B cell (primary cell): ENCODE data around the gene CSF1R. TPM values are rescaled to one million over a fixed set of nuclear protein-coding genes. Genes with fewer than 3 reads are reported as not detected.
A peak's percentile ranks its signal among the peaks of the same experiment; 100 is the strongest.
"Not testable (repeated sequence)": the region's sequence is repeated elsewhere in the genome, so short reads cannot be mapped to it uniquely, and the experiment has no call there.

Experiments used
- ATAC-seq: fragments of 200-7000 bp; cut with Tn5 transposase; one replicate; pipeline ENCODE4 v1.10.0; 2021; ENCODE audit warnings: low read depth, mild to moderate bottlenecking, moderate number of reproducible peaks, moderate library complexity
- CTCF ChIA-PET: fragments of 350-600 bp; sonication (Branson Sonifier 250); formaldehyde crosslinking; loops from one replicate; lab custom pipeline; 2021; ENCODE audit warnings: antibody characterized with exemption, inconsistent platforms; lab: Charles Lee
- POLR2A ChIA-PET: fragments of 350-600 bp; sonication (Branson Sonifier 250); formaldehyde crosslinking; loops from one replicate; lab custom pipeline; 2021; ENCODE audit warnings: antibody characterized with exemption; lab: Charles Lee
- DNase-seq: peaks from one replicate; pipeline ENCODE4 v3.0.0; 2013
- H2AFZ ChIP-seq: 2 replicates; pipeline ENCODE4 v1.6.1; 2012; ENCODE audit warnings: mild to moderate bottlenecking, low read depth, low read length; ENCODE audit not compliant: insufficient read depth, poor library complexity, severe bottlenecking
- H3K27ac ChIP-seq, 2 donors: 1 replicate in 1 of 2; 2 replicates in 1 of 2; pipeline ENCODE4 v1.5.1; 2012 to 2013; ENCODE audit warnings: low read length in 2 of 2, mild to moderate bottlenecking in 2 of 2, moderate library complexity in 1 of 2
- H3K27me3 ChIP-seq, 4 experiments: fragments of 200-600 bp in 1 of 4; sonication (generic) in 1 of 4; replicated peaks in 1 of 4; 1 replicate in 2 of 4; 2 replicates in 2 of 4; pipeline versions ENCODE4 v1.6.1 to v1.7.0; 2013 to 2016; ENCODE audit warnings: low read length in 3 of 4, mild to moderate bottlenecking in 2 of 4, mixed read lengths in 1 of 4, moderate library complexity in 1 of 4; ENCODE audit not compliant: insufficient read depth in 4 of 4, control insufficient read depth in 3 of 4; ENCODE audit errors: control extremely low read depth in 1 of 4
- H3K36me3 ChIP-seq, 2 experiments: replicated peaks in 1 of 2; 1 replicate in 1 of 2; 2 replicates in 1 of 2; pipeline versions ENCODE4 v1.6.1 to v1.7.1; 2013; ENCODE audit warnings: low read length in 1 of 2; ENCODE audit not compliant: insufficient read depth in 2 of 2, control insufficient read depth in 1 of 2; ENCODE audit errors: control extremely low read depth in 1 of 2, extremely low read depth in 1 of 2
- H3K4me1 ChIP-seq, 2 donors: fragments of 200-600 bp in 1 of 2; sonication (generic) in 1 of 2; 1 replicate in 1 of 2; 2 replicates in 1 of 2; pipeline versions ENCODE4 v1.5.1 to v1.6.1; 2013 to 2017; ENCODE audit warnings: low read length in 2 of 2; ENCODE audit not compliant: control insufficient read depth in 2 of 2, insufficient read depth in 2 of 2
- H3K4me2 ChIP-seq: replicated peaks from 2 replicates; pipeline ENCODE3; 2012; ENCODE audit warnings: mild to moderate bottlenecking, low read depth, low read length; ENCODE audit not compliant: poor library complexity, severe bottlenecking
- H3K4me3 ChIP-seq, 5 experiments: fragments of 200-600 bp in 1 of 5; sonication (generic) in 1 of 5; 1 replicate in 3 of 5; 2 replicates in 2 of 5; pipeline versions ENCODE4 v1.5.1 to v1.7.0; 2011 to 2016; ENCODE audit warnings: low read length in 4 of 5, mild to moderate bottlenecking in 4 of 5, low read depth in 2 of 5, control low read depth in 1 of 5, moderate library complexity in 1 of 5; ENCODE audit not compliant: insufficient read depth in 1 of 5; ENCODE audit errors: control extremely low read depth in 1 of 5, extremely low read depth in 1 of 5
- H3K79me2 ChIP-seq: fragments of 200-600 bp; sonication (generic); one replicate; pipeline ENCODE4 v1.6.0; 2016; ENCODE audit warnings: low read length; ENCODE audit not compliant: control insufficient read depth, insufficient read depth
- H3K9ac ChIP-seq: fragments of 200-600 bp; sonication (generic); 2 replicates; pipeline ENCODE4 v1.6.1; 2017; ENCODE audit warnings: mild to moderate bottlenecking, low read length, moderate library complexity
- H3K9me3 ChIP-seq, 3 donors: one replicate each; pipeline versions ENCODE4 v1.6.1 to v1.7.1; 2013; ENCODE audit warnings: low read length in 2 of 3; ENCODE audit not compliant: control insufficient read depth in 2 of 3, insufficient read depth in 1 of 3; ENCODE audit errors: control extremely low read depth in 1 of 3
- H4K20me1 ChIP-seq: 2 replicates; pipeline ENCODE4 v1.6.0; 2012; ENCODE audit warnings: mild to moderate bottlenecking, low read length; ENCODE audit not compliant: insufficient read depth, control insufficient read depth, poor library complexity, severe bottlenecking
- H3K27ac Mint-ChIP-seq: one replicate; pipeline ENCODE4 v1.8.0; 2021; ENCODE audit warnings: mixed read lengths
- H3K27me3 Mint-ChIP-seq: one replicate; pipeline ENCODE4 v1.8.0; 2021; ENCODE audit warnings: mixed read lengths
- H3K4me1 Mint-ChIP-seq: one replicate; pipeline ENCODE4 v1.8.0; 2021; ENCODE audit warnings: mixed read lengths
- H3K4me3 Mint-ChIP-seq: one replicate; pipeline ENCODE4 v1.8.0; 2021; ENCODE audit warnings: mixed read lengths
- H3K9me3 Mint-ChIP-seq: one replicate; pipeline ENCODE4 v1.8.0; 2022; ENCODE audit warnings: mixed read lengths; ENCODE audit not compliant: insufficient read depth
- EZH2 ChIP-seq: IDR thresholded peaks from 2 replicates; pipeline ENCODE4 v1.6.1; 2012; ENCODE audit warnings: borderline replicate concordance, low read depth, mild to moderate bottlenecking, moderate library complexity, low read length; ENCODE audit not compliant: insufficient read depth, poor library complexity, severe bottlenecking
- WGBS: methylation state at CpG from one replicate; pipeline ENCODE4 v1.1.5; 2013; ENCODE audit warnings: missing lambda C conversion rate; ENCODE audit not compliant: insufficient coverage; 5-methylcytosine and 5-hydroxymethylcytosine counted together
- intact Hi-C: fragments of 100-400 bp; cut with micrococcal nuclease; formaldehyde crosslinking; loops from one replicate; pipeline ENCODE4 v1.10.0; 2022
- polyA plus RNA-seq: library from polyadenylated mRNA; depleted of rRNA; stranded (reverse); fragments of >200 nt; gene quantifications from 2 replicates; pipeline ENCODE4 v1.2.3, GENCODE V29; 2012
- total RNA-seq, 2 donors: library from RNA; stranded (reverse); fragments of 120-200 nt in 1 of 2; gene quantifications; 1 replicate in 1 of 2; 2 replicates in 1 of 2; pipeline versions ENCODE4 v1.2.3 to v1.2.4, GENCODE V29; 2013 to 2022
- TF ChIP-seq, protein P1 (sequence below): fragments of 200-600 bp; IDR thresholded peaks from one replicate; pipeline ENCODE4 v1.8.0; 2022; ENCODE audit warnings: antibody characterized with exemption, mild to moderate bottlenecking

The CSF1R gene
- total and polyA plus RNA-seq, 2 donors (not counting 1 experiment from before 2014, with no cell fraction given): 1.6 to 2.5 TPM

- intact Hi-C loops: no loop called here
- Histone ChIP-seq H3K36me3 (no peaks in the 10 kb centered on the region), H3K9ac (no peak overlapping the region), H4K20me1 (no peaks in the 10 kb centered on the region), H2AFZ (no peak overlapping the region), H3K4me3 (no peak overlapping the region), H3K27ac (no peak overlapping the region), H3K9me3 (no peaks in the 10 kb centered on the region), H3K79me2 (no peaks in the 10 kb centered on the region), H3K4me1 (no peaks in the 10 kb centered on the region), H3K4me2 (no peak overlapping the region), H3K27me3 (no peaks in the 10 kb centered on the region)
- WGBS: no CpG with 5 or more reads among the region's 3 CpGs
- ATAC-seq (no peak), DNase-seq (no peak)
- CTCF ChIA-PET: interaction anchor here (0.6 kb wide), 1 partner anchor 307 kb away, joined by 3 read pairs; no protein-coding TSS in a partner anchor
- POLR2A ChIA-PET: no interaction called here
- Mint-ChIP-seq H3K27ac (no peak overlapping the region), H3K4me3 (no peak overlapping the region), H3K9me3 (no peaks in the 10 kb centered on the region), H3K4me1 (peaks cover 4% of the 10 kb centered on the region), H3K27me3 (peaks cover 14% of the 10 kb centered on the region)
- TF ChIP-seq, protein P1, sequence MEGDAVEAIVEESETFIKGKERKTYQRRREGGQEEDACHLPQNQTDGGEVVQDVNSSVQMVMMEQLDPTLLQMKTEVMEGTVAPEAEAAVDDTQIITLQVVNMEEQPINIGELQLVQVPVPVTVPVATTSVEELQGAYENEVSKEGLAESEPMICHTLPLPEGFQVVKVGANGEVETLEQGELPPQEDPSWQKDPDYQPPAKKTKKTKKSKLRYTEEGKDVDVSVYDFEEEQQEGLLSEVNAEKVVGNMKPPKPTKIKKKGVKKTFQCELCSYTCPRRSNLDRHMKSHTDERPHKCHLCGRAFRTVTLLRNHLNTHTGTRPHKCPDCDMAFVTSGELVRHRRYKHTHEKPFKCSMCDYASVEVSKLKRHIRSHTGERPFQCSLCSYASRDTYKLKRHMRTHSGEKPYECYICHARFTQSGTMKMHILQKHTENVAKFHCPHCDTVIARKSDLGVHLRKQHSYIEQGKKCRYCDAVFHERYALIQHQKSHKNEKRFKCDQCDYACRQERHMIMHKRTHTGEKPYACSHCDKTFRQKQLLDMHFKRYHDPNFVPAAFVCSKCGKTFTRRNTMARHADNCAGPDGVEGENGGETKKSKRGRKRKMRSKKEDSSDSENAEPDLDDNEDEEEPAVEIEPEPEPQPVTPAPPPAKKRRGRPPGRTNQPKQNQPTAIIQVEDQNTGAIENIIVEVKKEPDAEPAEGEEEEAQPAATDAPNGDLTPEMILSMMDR: no peak
- TF ChIP-seq EZH2: no peak
Observed at GRCh38 chr5:150092159-150092787, 5.9 kb upstream of the CSF1R start.

DNA sequence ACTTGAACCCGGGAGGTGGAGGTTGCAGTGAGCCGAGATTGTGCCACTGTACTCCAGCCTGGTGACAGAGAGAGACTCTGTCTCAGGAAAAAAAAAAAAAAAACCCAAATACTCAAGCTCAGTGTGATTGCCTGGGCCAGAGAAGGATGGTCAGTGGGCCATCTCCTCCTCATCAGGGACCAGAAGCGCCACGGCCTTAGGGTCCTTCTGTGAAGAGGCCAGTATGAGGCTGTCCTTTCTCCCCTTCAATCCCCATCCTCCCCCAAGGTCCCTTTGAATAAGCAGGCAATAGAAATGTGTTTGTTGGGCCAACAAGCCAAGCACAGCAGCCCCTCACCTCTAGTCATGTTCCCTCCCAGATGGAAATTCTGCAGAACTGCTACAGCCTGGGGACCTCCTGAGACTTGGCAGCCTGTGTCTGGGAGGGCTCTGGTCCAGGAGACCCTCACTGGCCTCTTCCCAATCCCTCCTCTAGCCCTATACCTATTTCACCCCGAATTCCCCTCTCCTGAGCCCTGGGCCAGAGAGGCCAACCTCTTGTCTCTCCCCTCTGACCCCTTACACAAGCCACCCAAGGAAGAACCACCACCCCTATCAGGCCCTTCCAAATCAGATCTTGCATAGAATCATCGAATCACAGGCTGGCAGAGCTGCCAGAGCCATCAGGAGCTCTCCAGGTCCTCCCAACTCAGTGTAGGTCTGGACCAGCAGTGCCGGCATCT lies 1.0 kb downstream of the CSF1R start:
- Histone ChIP-seq H3K9ac (no peak overlapping the region), H4K20me1 (no peaks in the 10 kb centered on the region), H3K27ac (no peak overlapping the region), H3K9me3 (no peaks in the 10 kb centered on the region), H3K36me3 (no peaks in the 10 kb centered on the region), H3K27me3 (no peaks in the 10 kb centered on the region), H3K4me1 (peaks cover 24 to 26% of the 10 kb centered on the region in 2 donors), H3K4me3 (peak overlapping the region in 1 of 5 experiments; percentile 34), H2AFZ (no peak overlapping the region), H3K4me2 (no peak overlapping the region), H3K79me2 (no peaks in the 10 kb centered on the region)
- TF ChIP-seq, protein P1: no peak
- CTCF ChIA-PET: no interaction called here
- H3K27me3 Mint-ChIP-seq: peaks cover 14% of the 10 kb centered on the region
- 84% methylated on average over 5 of the region's 7 CpGs for WGBS
- no peak for ATAC-seq
- POLR2A ChIA-PET: no interaction called here
- no peak for DNase-seq
- H3K27ac Mint-ChIP-seq: no peak overlapping the region
- intact Hi-C loops: no loop called here
- H3K4me1 Mint-ChIP-seq: peaks cover 34% of the 10 kb centered on the region
- H3K4me3 Mint-ChIP-seq: no peak overlapping the region
- H3K9me3 Mint-ChIP-seq: no peaks in the 10 kb centered on the region

DNA sequence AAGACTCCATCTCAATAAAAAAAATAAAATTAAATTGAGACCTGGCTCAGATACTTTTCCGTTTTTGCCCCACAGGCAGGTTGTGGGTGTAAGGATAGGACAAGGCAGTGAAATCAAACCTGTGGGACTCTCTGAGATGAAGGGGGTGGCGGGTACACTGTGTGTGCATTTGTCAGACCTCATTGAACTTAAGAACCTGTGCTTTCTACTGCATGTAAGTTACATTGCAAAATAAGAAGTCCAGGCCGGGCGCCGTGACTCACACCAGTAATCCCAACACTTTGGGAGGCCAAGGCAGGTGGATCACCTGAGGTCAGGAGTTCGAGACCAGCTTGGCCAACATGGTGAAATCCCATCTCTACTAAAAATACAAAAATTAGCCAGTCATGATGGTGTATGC lies 1.6 kb downstream of the CSF1R start:
- H4K20me1 ChIP-seq, H3K36me3 ChIP-seq, H3K79me2 ChIP-seq, H3K27ac ChIP-seq, intact Hi-C loops, POLR2A ChIA-PET, H3K9me3 Mint-ChIP-seq, H3K9ac ChIP-seq, H3K4me3 Mint-ChIP-seq, H3K9me3 ChIP-seq, ATAC-seq, H2AFZ ChIP-seq, H3K4me3 ChIP-seq, DNase-seq, H3K27me3 ChIP-seq, H3K4me2 ChIP-seq, CTCF ChIA-PET: not testable (repeated sequence)
- Mint-ChIP-seq H3K27ac (peak overlapping the region; percentile 59), H3K27me3 (peaks cover 14% of the 10 kb centered on the region), H3K4me1 (peaks cover 34% of the 10 kb centered on the region)
- 97% methylated on average over 5 of the region's 6 CpGs for WGBS
- peaks cover 24 to 27% of the 10 kb centered on the region in 2 donors for H3K4me1 ChIP-seq
